Omental fat pad (tissue), 4 donors: ENCODE measurements around the gene CYB561D2. TPM values are rescaled to one million over a fixed set of nuclear protein-coding genes. Genes with fewer than 3 reads are reported as not detected.

ENCODE experiments used
- ATAC-seq: fragments of 150-250 bp; one replicate; pipeline ENCODE4 v1.9.1; 2016; ENCODE audit warnings: mild to moderate bottlenecking, moderate library complexity; ENCODE audit not compliant: low FRiP score
- DNase-seq: peaks from one replicate; pipeline ENCODE4 v3.0.0-alpha.2; 2019; ENCODE audit warnings: low spot score
- total RNA-seq, 4 donors: library from RNA; depleted of rRNA; stranded (reverse); fragments of >200 nt; gene quantifications; one replicate each; pipeline ENCODE4 v1.1.0, GENCODE V29; 2016
- TF ChIP-seq, protein P1 (sequence below), 3 donors: fragments of 450-650 bp; IDR thresholded peaks; one replicate each; pipeline ENCODE4 v1.5.1; 2016 to 2017; ENCODE audit warnings: antibody characterized with exemption in 3 of 3, mild to moderate bottlenecking in 3 of 3, moderate library complexity in 2 of 3

CYB561D2 gene
- total RNA-seq, 4 donors from 2014 or later = 26.4 to 33.7 (median 30.2) TPM

DNA sequence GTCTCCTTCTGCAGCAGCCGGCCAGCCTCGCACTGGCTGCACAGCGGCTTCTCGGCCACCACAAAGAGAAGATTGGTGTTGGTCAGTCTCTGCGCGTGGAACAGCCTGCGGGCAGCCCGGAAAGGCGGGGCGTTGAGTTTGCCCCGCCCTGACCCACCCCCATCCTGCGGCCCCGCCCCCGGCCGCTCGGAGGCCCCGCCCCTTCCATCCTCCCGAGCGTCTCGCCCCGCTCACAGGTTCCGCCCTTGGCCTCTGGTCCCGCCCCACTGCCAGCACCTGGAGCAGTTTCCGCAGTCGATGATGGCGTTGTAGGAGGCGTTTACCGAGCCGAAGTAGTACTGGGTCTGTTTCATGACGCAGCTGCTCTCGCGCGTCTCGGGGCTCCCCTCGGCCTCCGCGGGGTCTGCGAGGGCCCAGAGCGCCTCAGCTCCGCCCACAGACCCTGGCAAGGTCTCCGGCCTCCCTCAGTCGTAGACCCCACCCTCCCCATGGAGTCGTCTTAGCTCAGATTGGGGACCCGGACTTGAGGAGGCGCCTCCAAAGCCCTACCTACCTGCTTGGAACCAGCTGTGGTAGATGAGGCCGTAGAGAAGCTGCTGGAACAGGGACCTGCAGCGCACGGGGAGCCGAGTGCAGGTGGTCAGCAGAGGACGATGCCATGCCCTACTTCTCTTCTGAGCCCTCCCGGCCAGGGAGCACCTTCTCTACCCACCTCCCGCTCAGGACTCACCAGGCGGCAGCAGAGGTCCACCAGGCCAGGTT is 14.6 kb downstream of the CYB561D2 start:
- TF ChIP-seq, protein P1, sequence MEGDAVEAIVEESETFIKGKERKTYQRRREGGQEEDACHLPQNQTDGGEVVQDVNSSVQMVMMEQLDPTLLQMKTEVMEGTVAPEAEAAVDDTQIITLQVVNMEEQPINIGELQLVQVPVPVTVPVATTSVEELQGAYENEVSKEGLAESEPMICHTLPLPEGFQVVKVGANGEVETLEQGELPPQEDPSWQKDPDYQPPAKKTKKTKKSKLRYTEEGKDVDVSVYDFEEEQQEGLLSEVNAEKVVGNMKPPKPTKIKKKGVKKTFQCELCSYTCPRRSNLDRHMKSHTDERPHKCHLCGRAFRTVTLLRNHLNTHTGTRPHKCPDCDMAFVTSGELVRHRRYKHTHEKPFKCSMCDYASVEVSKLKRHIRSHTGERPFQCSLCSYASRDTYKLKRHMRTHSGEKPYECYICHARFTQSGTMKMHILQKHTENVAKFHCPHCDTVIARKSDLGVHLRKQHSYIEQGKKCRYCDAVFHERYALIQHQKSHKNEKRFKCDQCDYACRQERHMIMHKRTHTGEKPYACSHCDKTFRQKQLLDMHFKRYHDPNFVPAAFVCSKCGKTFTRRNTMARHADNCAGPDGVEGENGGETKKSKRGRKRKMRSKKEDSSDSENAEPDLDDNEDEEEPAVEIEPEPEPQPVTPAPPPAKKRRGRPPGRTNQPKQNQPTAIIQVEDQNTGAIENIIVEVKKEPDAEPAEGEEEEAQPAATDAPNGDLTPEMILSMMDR (IDR thresholded peaks at IDR 0.05) = no peak
- ATAC-seq (peak; percentile 86), DNase-seq (peak; percentile 65)

DNA sequence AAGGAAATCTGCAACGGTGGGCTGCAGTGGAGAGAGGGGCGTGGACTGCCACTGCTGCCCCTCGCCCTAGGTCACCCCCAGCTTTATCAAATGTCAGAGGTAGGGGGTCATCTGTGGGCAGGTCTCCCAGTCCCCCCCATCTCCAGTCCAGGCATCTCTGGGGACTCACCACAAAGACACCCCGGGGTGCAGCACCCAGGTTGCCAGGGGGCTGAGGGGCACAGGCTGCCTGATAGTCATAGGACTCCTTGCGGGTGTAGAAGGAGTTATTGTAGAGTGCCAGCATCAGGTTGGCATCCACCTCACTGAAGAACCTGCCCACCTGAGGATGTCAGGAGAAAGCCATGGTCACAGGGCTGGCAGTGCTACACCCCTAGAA is 15.2 kb downstream of the CYB561D2 start:
- TF ChIP-seq, protein P1 (IDR thresholded peaks at IDR 0.05) = no peak
- DNase-seq = no peak
- no peak for ATAC-seq

DNA sequence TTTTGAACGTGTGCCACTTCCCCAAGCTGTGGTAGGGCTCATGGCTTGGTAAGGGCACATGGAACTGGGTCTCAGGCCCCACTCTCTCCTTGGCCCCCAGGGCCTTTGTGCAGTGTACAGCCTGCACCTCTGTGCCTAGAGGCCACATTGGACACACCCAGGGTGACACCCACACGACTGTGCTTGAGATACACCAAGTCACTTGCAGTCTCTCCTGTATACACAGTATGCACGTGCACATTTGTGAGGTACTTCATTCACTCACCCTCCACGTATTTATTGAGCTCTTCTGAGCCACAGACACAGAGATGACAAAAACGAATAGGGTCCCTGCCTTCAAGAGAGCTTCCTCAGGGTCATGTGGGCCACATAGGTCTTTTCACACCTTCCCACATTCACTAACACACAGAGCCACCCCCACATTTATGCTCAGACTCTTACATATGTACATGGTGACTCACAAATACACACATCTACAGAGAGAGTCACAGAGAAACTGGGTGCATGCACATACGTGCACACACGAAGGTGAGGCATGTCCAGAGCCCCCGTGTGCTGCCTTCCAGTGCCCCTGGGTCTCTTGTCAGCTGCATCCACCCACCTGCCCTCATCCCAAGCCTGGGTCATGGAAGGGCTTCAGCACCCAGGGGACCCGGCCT is 18.5 kb downstream of the CYB561D2 start:
- ATAC-seq (no peak), DNase-seq (no peak)
- TF ChIP-seq, protein P1 (IDR thresholded peaks at IDR 0.05) = no peak

DNA sequence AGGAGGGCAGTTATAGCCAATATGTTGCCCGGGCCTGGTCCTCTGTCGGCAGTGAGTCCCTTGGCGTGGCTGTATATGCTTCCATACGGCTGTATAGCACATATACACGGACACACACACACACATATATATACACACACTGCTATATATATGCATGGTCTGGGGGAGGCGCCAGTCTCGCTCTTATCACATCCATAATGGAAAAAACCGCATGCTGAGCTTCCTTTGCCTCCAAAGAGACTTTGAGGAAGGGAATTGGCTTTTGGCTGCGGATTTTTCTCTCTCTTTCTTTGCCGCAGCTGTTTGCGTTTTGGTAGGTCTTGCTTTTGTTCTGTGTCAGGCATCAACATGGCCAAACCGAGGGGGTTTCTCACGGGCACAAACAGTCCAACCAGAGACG is 19.9 kb downstream of the CYB561D2 start:
- DNase-seq = no peak
- TF ChIP-seq, protein P1 (IDR thresholded peaks at IDR 0.05) = no peak
- ATAC-seq = no peak

DNA sequence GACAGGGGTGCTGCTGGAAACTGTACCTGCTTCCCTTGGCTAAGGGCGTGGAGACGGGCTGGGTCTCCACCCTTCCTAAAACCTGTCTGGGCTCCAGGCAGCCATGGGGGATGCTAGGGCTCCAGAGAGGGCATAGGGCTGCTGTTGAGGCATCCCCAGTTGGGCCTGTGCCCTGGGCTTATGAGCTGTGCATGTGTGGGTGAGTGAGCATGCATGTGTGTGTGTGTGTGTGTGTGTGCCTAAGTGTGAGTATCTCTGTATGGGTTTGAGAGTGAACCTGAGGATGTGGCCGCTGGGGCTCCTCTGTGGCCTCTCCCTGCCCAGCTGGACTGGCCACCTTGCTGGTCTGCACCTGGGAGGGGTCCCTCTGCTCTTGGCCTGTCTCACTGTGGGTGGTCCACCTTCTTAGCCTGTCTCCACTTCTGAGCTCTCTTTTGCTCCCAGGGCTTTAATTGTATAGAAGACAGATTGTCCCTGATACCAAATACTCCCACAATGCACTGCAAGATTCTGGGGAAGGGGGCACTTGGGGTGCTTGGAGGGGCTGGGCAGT is 20.5 kb downstream of the CYB561D2 start:
- DNase-seq (no peak), ATAC-seq (no peak)
- TF ChIP-seq, protein P1 (IDR thresholded peaks at IDR 0.05) = no peak

DNA sequence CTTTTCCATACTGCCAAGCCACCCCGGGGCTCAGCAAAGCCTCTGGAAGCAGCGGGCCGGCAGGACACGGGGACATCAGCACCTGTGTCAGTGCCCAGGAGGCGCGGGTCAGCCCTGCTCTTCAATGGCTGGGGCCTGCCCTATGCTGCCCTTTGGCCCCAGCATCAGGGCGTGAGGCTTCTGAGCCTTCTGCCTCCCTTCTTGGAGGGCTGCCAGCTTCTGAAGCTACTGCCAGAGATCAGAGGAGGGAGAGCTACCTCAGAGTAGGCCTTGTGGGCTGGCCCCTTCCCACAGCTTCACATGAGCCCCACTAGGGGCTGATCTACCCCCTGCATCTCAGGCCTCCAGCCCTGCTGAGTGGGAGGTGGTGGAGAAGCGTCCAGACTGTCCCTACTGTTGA is 21.7 kb downstream of the CYB561D2 start:
- ATAC-seq = no peak
- TF ChIP-seq, protein P1 (IDR thresholded peaks at IDR 0.05) = no peak
- DNase-seq = no peak
